Measurements from ENCODE around the gene DUS1L.

Gene DUS1L

DNA sequence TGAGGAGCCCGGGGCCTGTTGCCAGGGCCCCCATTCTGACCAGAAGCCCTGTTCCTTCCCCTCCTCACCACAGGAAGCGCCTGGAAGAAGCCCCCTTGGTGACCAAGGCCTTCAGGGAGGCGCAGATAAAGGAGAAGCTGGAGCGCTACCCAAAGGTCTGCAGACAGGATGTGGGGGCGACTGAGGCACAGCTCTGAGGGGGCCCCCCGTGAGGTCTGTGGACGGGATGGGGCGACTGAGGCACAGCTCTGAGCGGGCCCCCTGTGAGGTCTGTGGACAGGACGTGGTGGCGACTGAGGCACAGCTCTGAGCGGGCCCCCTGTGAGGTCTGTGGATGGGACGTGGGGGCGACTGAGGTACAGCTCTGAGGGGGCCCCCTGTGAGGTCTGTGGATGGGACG is 56.2 kb downstream of the DUS1L start:
- Histone ChIP-seq H3K27me3 (ENCODE audit: insufficient read depth, poor library complexity, severe bottlenecking) (no peaks in the 10 kb centered on the region), H3K4me3 (ENCODE audit: severe bottlenecking) (no peak overlapping the region), H3K9me3 (ENCODE audit: severe bottlenecking) (no peaks in the 10 kb centered on the region), H3K4me1 (ENCODE audit: insufficient read depth, poor library complexity, severe bottlenecking) (peaks cover 9% of the 10 kb centered on the region), H3K27ac (ENCODE audit: poor library complexity, severe bottlenecking) (no peak overlapping the region), H3K36me3 (ENCODE audit: low read depth) (no peaks in the 10 kb centered on the region)
- DNase-seq (ENCODE audit: low spot score) (no peak), ATAC-seq (ENCODE audit: low read depth) (no peak)
- TF ChIP-seq, protein P1, sequence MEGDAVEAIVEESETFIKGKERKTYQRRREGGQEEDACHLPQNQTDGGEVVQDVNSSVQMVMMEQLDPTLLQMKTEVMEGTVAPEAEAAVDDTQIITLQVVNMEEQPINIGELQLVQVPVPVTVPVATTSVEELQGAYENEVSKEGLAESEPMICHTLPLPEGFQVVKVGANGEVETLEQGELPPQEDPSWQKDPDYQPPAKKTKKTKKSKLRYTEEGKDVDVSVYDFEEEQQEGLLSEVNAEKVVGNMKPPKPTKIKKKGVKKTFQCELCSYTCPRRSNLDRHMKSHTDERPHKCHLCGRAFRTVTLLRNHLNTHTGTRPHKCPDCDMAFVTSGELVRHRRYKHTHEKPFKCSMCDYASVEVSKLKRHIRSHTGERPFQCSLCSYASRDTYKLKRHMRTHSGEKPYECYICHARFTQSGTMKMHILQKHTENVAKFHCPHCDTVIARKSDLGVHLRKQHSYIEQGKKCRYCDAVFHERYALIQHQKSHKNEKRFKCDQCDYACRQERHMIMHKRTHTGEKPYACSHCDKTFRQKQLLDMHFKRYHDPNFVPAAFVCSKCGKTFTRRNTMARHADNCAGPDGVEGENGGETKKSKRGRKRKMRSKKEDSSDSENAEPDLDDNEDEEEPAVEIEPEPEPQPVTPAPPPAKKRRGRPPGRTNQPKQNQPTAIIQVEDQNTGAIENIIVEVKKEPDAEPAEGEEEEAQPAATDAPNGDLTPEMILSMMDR (IDR thresholded peaks at IDR 0.05; ENCODE audit: poor library complexity, severe bottlenecking) = no peak

DNA sequence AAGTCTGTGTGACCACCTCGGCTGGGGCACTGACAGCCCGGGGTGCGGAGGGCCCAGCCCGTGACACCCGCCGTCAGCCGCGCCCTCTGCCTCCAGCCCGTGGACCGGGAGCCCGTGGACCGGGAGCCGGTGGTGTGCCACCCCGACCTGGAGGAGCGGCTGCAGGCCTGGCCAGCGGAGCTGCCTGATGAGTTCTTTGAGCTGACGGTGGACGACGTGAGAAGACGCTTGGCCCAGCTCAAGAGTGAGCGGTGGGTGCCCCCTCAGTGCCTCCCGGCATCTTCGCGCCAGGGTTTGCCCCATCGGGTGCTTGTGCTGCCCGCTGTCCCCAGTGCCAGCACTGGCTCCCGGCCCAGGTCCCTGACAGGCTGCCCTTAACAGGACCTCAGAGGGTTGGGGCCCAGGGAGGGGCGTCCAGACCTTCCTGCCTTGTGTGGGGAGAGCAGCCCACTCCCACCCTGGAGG is 56.6 kb downstream of the DUS1L start:
- ATAC-seq (ENCODE audit: low read depth) = no peak
- H3K36me3 ChIP-seq (ENCODE audit: low read depth) = no peaks in the 10 kb centered on the region
- no peak for DNase-seq (ENCODE audit: low spot score)
- H3K4me1 ChIP-seq (ENCODE audit: insufficient read depth, poor library complexity, severe bottlenecking) = peaks cover 14% of the 10 kb centered on the region
- no peak overlapping the region for H3K27ac ChIP-seq (ENCODE audit: poor library complexity, severe bottlenecking)
- TF ChIP-seq, protein P1 (IDR thresholded peaks at IDR 0.05; ENCODE audit: poor library complexity, severe bottlenecking) = no peak
- H3K27me3 ChIP-seq (ENCODE audit: insufficient read depth, poor library complexity, severe bottlenecking) = no peaks in the 10 kb centered on the region
- H3K4me3 ChIP-seq (ENCODE audit: severe bottlenecking) = no peak overlapping the region
- H3K9me3 ChIP-seq (ENCODE audit: severe bottlenecking) = no peaks in the 10 kb centered on the region

DNA sequence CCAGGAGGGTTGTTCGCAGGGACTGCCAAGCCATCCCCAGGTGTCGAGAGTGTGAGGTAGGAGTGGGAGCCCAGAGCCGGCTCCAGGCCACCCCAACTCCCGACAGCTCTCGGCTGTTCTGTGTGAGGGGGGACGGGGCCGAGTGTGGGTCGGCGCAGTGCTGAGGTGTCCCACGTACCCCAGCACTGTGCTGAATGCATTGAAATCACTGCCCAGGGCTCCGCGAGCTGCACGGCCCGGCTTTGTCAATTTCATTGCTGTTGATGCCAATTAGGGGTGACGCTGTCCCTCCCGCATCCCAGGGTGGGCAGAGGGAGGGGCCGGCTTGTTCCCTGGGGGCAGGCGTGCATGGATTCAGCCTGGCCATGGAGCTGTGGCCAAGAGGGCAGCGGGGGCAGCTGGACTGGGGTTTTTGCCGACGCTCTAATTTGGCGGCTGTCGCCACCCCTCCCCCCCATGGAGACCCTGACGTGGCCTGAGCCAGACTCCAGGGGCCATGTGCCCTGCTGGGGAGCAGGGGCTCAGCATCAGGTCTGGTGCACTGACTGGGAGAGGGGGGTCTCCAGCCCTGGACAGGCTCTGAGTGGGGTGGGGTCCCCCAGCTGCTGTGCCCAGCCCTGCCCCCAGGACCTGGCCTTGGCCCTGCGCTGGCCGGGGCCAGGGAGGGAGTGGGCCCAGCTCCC is 57.2 kb downstream of the DUS1L start:
- TF ChIP-seq, protein P1 (IDR thresholded peaks at IDR 0.05; ENCODE audit: poor library complexity, severe bottlenecking) = no peak
- no peaks in the 10 kb centered on the region for H3K9me3 ChIP-seq (ENCODE audit: severe bottlenecking)
- ATAC-seq (ENCODE audit: low read depth) (no peak), DNase-seq (ENCODE audit: low spot score) (no peak)
- H3K27ac ChIP-seq (ENCODE audit: poor library complexity, severe bottlenecking) = no peak overlapping the region
- no peak overlapping the region for H3K4me3 ChIP-seq (ENCODE audit: severe bottlenecking)
- no peaks in the 10 kb centered on the region for H3K27me3 ChIP-seq (ENCODE audit: insufficient read depth, poor library complexity, severe bottlenecking)
- no peaks in the 10 kb centered on the region for H3K36me3 ChIP-seq (ENCODE audit: low read depth)
- H3K4me1 ChIP-seq (ENCODE audit: insufficient read depth, poor library complexity, severe bottlenecking) = peaks cover 17% of the 10 kb centered on the region
